Measurements from ENCODE around the gene MYO1E. TPM values are rescaled to one million over a fixed set of nuclear protein-coding genes. Genes with fewer than 3 reads are reported as not detected.

MYO1E gene
- total and polyA plus RNA-seq, 2 of the 8 experiments (the other 6 are each of a cell fraction or from before 2014, with no cell fraction given) = 19.6 to 142 TPM

GRCh38 chr15:59271595-59272201, 101.0 kb downstream of the MYO1E start (continued):
- TF ChIP-seq ASH2L (IDR thresholded peaks at IDR 0.05; ENCODE audit: low read length) (no peak), BCL11A (IDR thresholded peaks at IDR 0.05; ENCODE audit: low read depth in 2 of 2, low read length in 2 of 2) (no peak), KDM5A (IDR thresholded peaks at IDR 0.05; ENCODE audit: low read length) (no peak), RFX5 (IDR thresholded peaks at IDR 0.05; ENCODE audit: borderline replicate concordance, low read depth, low read length) (no peak), HDAC2 (IDR thresholded peaks at IDR 0.05; ENCODE audit: borderline replicate concordance in 1 of 2, low read depth in 2 of 2, low read length in 2 of 2) (no peak)
